BJ (cell line): ENCODE data around the gene ALDH16A1. TPM values are rescaled to one million over a fixed set of nuclear protein-coding genes. Genes with fewer than 3 reads are reported as not detected.

Experiments used
- CTCF ChIA-PET: fragments of 350-600 bp; formaldehyde crosslinking; extraction: SDS; loops from one replicate; lab custom pipeline; 2021; ENCODE audit warnings: antibody characterized with exemption, inconsistent platforms; lab: Yijun Ruan, JAX
- POLR2A ChIA-PET: fragments of 300-600 bp; sonication (Branson Sonifier 250); formaldehyde crosslinking; extraction: SDS; loops from one replicate; lab custom pipeline; 2021; ENCODE audit warnings: antibody characterized with exemption; lab: Charles Lee
- DNase-seq: peaks from one replicate; pipeline ENCODE4 v3.0.0-alpha.2; 2011; ENCODE audit warnings: low read depth
- H3K27me3 ChIP-seq: 2 replicates; pipeline ENCODE4 v1.6.0; 2011; ENCODE audit warnings: low read length; ENCODE audit not compliant: control insufficient read depth, insufficient read depth
- H3K36me3 ChIP-seq: 2 replicates; pipeline ENCODE4 v1.5.1; 2011; ENCODE audit warnings: low read length; ENCODE audit not compliant: control insufficient read depth, insufficient read depth
- H3K4me3 ChIP-seq: 2 replicates; pipeline ENCODE4 v1.5.1; 2011; ENCODE audit warnings: low read depth, mild to moderate bottlenecking, control low read depth, low read length
- CTCF ChIP-seq: IDR thresholded peaks from 2 replicates; pipeline ENCODE4 v1.5.1; 2011; ENCODE audit warnings: low read depth, mild to moderate bottlenecking, control low read depth, inconsistent platforms, low read length, moderate library complexity; ENCODE audit not compliant: insufficient read depth
- polyA plus RNA-seq: library from polyadenylated mRNA; depleted of rRNA; stranded (reverse); fragments of >200 nt; gene quantifications from 2 replicates; pipeline ENCODE4 v1.2.3, GENCODE V29; 2011

The ALDH16A1 gene
- polyA plus RNA-seq, 1 experiment = 15.0 TPM

GRCh38 chr19:49463960-49464740 is 11.1 kb downstream of the ALDH16A1 start:
- DNase-seq = no peak
- Histone ChIP-seq H3K27me3 (no peaks in the 10 kb centered on the region), H3K36me3 (peaks cover 7% of the 10 kb centered on the region), H3K4me3 (no peak overlapping the region)
- TF ChIP-seq CTCF = no peak
- CTCF ChIA-PET = interaction anchor here (0.6 to 1.6 kb wide), 3 partner anchors 7 to 12 kb away, joined by 3 to 6 read pairs (median 4); partner anchors contain the start of gene FLT3LG
- POLR2A ChIA-PET = no interaction called here

GRCh38 chr19:49465371-49465770 is 12.3 kb downstream of the ALDH16A1 start:
- DNase-seq = no peak
- no peak for TF ChIP-seq CTCF
- Histone ChIP-seq H3K36me3 (peaks cover 5% of the 10 kb centered on the region), H3K27me3 (no peaks in the 10 kb centered on the region), H3K4me3 (no peak overlapping the region)
- ChIA-PET CTCF (interaction anchor here (0.6 to 1.6 kb wide), 3 partner anchors 8 to 24 kb away, joined by 3 to 6 read pairs (median 3); partner anchors contain the start of gene FLT3LG), POLR2A (no interaction called here)

GRCh38 chr19:49468199-49468598 is 15.2 kb downstream of the ALDH16A1 start:
- CTCF ChIA-PET = no interaction called here
- TF ChIP-seq CTCF = no peak

GRCh38 chr19:49468746-49469447 is 15.9 kb downstream of the ALDH16A1 start:
- ChIA-PET POLR2A (no interaction called here), CTCF (interaction anchor here (1.2 kb wide), 1 partner anchor 9 kb away, joined by 3 read pairs; no protein-coding TSS in a partner anchor)
- Histone ChIP-seq H3K36me3 (peaks cover 5% of the 10 kb centered on the region), H3K4me3 (no peak overlapping the region), H3K27me3 (no peaks in the 10 kb centered on the region)
- no peak for TF ChIP-seq CTCF
- DNase-seq = no peak

More at GRCh38 chr19:49468199-49468598, 15.2 kb downstream of the ALDH16A1 start:
- POLR2A ChIA-PET = no interaction called here
- Histone ChIP-seq H3K4me3 (no peak overlapping the region), H3K27me3 (no peaks in the 10 kb centered on the region), H3K36me3 (peaks cover 5% of the 10 kb centered on the region)
- DNase-seq = no peak
